ENCODE data around the gene ASPG.

The ASPG gene

DNA sequence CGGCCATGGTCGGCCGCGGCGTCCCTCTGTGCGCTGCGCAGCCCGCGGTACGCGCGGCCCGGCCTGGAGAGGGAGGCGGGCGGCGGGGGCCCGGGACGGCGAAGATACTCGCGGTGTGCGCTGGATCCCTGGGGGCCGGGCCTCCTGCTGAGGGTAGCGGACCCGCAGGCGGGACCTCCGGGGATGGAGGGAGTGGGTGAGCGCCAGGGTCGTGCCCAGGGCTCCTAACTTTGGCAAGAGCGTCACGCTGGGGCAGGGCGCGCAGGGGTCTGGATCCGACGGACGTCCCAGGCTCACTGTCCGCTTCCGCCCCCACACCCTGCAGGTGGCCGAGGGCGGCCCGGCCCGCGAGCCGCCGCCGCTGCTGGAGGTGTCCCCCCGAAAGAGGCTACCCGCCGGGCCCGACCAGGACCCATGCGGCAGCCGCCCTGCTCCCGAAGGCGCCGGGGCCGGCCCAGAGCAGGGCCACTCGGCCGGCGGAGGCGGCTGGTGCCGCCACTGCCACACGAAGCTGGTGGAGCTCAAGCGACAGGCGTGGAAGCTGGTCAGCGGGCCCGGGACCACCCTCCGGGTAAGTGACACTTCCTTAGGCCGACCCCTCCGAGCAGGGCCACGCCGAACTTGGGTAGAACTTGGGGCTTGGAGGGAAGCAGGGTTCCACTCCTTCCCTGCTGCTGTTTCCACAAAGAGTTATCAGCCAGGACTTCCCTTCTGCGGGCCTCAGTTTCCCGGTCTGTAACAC is 53.4 kb downstream of the ASPG start:
- no peak for DNase-seq

- DNase-seq, result no peak
These were observed 54.1 kb downstream of the ASPG start for GRCh38 chr14:104139460-104140212.

- no peak for DNase-seq
These were observed 54.6 kb downstream of the ASPG start for GRCh38 chr14:104140213-104140462.

GRCh38 chr14:104140463-104141331 is 55.2 kb downstream of the ASPG start:
- DNase-seq, result no peak

GRCh38 chr14:104141621-104142091 is 56.2 kb downstream of the ASPG start:
- no peak for DNase-seq

DNA sequence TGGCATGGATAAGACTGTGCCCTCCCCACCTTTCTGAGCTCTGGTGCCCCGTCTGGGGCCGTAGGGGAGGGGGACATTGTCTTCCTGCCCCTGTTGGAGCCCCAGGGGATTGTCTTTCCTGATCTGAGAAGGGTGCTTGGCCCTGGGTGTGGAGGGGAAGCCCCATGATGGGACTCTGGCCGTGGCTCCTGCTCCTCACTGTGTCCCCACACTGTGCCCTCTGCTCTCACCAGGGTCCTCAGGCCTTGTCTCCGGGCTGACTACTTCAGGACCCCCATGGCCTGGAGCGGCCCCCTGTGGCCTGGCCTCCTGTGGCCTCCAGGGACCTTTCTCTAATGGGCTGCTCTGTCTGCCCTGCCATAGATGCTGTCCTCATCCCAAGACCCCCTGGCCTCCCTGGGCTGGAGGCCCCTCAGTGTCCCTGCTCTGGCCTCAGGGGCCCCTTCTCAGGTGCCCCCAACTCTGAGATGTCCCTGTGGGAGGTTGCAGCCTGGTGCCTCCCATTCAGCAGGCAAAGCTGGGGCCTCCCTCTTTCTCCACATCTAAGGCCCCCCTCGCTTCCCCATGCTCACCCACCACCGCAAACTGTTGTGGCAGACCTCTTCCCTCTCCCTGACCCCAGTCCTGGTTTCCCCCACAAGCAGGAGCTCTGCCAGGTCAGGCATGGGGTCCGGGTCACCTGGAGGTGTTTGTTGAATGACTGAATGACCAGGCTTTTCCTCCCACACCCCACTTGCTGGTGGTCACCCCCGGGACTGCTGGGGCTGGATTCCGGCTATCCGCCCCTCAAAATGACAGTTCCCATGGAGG is 56.8 kb downstream of the ASPG start:
- no peak for DNase-seq

DNA sequence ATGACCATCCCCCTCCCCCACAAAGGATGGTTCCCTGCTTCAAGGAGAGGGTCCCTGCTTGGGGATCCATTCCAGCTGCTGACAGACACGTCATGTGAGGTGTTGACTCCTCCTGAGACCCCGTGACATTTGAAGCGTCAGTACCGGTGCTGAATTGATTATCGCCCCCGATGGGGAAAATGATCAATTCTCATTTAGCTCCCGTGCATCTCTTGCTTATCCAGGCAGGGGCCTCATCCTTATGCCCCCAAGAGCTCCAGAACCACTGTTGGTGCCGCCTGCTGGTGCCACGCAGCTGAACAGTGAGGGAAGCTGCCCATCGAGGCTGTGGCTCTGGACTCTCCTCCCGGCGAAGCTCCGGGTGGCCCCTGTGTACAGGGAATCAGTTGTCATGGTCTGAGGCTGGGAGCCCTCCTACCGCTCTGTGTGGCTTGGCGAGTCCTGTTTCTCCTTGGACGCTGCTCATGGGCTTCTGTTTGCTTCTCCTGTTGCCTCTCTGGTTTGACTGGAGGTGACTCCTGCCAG is 57.5 kb downstream of the ASPG start:
- no peak for DNase-seq

- no peak for DNase-seq
These were observed 58.3 kb downstream of the ASPG start for GRCh38 chr14:104143521-104144452.

DNA sequence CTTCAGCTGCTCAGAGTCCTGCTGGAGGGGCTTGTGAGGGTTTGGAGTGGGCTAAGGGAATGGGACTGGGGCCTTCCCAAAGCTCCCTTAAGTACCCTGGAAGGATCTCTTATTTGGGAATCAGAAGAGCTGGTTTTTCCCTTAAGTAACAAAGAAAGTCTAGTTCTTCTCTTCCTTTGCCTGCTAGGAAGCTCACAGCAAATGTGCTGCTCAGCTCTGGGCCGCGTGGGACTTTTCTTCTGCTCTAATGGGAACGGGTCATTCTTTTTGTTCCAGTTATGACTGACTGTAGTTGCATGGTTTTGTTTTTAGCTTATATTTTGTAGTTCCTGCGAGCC is 58.9 kb downstream of the ASPG start:
- no peak for DNase-seq

GRCh38 chr14:104144911-104145825 is 59.7 kb downstream of the ASPG start:
- no peak for DNase-seq

DNA sequence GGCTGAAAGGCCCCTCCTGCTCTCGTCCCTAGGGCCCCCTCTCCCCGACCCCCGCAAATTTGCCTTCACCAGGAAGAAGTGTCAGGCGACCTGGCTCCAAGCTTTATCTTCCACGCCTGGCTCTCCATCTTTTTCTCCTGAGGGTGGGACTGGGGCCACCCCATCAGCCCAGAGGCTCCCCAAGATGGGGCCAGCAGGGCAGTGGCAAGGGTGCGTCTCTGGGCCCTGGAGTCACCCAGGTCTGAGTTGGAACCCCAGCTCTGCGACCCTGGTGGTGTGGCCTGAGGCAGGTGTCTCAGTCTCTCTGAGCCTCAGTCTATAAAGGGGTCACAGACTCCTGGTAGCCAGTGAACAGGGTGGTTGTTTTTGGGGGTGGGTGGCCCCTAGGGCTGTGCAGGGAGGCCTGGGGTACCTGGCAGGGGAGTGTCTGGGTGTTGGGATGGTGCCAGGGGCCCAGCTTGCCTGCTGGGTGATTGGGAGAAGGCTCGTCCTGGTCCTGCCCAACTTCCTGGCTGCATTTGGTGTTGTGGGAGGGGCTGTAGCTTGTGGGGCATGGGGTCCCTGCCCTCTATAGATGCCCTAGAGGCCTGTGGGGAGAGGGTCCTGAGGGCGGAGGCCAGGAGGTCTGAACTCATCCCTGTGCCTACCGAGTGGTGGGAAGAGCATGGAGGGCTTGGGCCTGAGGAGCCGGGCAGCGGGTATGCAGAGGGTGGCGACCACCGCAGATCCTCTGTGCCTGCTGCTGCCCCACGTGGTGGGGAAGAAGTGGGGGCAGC is 60.5 kb downstream of the ASPG start:
- no peak for DNase-seq

DNA sequence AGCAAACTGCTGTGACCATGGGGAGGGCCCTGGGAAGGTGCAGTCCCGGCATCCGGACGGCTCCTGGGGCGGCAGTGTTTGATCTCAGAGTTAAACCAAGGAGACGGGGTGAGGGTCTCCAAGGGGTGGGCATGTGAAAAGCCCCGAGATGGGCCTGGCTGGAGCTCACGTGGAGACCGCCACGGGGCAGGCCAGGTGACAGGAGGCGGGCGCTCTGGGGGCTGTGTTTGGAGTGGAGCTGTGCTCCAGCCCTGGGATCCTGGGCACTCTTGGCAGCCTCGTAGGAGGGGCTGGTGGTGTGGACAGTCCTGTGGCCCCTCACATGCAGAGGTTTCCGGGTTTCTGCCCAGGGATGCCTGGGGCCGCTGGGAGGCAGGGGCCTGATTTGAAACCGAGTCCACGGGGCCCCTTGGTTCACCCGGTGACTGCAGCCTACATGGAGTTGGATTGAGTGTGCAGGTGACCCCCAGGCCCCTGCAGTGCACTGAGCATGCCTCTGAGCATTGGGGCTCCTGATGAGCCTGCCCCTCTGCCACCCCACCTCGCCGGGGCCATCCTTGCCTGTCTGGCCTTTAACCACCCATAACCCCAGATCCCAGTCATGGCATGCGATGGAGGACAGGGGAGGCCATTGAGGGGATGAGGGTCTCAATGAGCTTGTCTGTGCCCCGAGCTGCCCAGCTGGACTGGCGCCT is 61.3 kb downstream of the ASPG start:
- no peak for DNase-seq

- no peak for DNase-seq
These were observed 62.0 kb downstream of the ASPG start for GRCh38 chr14:104147346-104148125.

GRCh38 chr14:104148433-104149277 is 63.2 kb downstream of the ASPG start:
- no peak for DNase-seq

DNA sequence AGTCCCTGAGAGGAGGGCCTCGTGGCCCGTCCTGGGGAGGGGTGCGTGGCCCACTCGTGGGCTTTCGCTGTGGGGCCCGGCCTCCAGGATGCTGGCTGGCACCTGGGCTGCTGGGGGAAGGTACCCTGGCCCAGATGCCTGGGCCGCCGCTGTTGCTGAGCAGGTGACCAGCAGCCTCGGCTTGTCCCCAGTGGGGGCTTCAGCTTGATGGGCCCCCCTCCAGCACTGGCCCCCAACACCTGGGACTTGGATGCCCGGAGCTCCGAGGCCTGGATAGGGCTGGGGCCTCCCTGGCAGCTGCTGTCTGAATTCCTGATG is 63.7 kb downstream of the ASPG start:
- DNase-seq, result no peak

DNA sequence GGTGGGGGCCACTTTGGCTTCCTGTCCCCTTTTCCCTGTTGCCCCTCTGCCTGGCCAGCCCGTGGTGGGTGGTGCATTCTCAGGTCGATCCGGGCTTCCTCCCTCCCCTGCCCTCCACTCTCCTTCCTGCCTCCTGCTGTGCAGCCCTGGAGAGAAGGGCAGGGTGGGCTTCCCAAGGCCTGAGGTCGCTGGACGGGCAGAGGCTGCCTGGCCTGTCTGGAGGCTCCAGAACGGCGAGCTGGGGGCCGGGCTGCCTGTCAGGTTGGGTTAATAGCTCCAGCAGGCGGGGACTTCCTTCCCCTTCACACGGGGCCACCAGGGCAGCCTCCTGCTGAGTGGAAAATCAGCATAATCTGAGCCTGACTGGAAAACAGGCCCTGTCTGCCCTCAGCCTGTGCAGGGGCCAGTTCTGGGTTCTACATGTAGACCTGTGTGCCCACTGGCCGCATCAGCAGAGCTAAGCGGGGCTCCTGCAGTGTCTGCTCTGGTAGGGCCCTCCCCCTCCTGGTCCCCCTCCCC is 64.2 kb downstream of the ASPG start:
- no peak for DNase-seq
